Naive thymus-derived CD4-positive, alpha-beta T cell (primary cell): ENCODE data around the gene CD38. TPM values are rescaled to one million over a fixed set of nuclear protein-coding genes. Genes with fewer than 3 reads are reported as not detected.
A peak's percentile ranks its signal among the peaks of the same experiment; 100 is the strongest.

Experiments used
- ATAC-seq: fragments of 150-1000 bp; cut with Tn5 transposase; 2 replicates; pipeline ENCODE4 v1.10.0; 2021; ENCODE audit warnings: mild to moderate bottlenecking, moderate library complexity
- CTCF ChIA-PET: fragments of 350-600 bp; sonication (Branson Sonifier 250); formaldehyde crosslinking; loops from one replicate; lab custom pipeline; 2021; ENCODE audit warnings: antibody characterized with exemption; lab: Charles Lee
- POLR2A ChIA-PET: fragments of 350-600 bp; sonication (Branson Sonifier 250); formaldehyde crosslinking; loops from one replicate; lab custom pipeline; 2021; ENCODE audit warnings: antibody characterized with exemption, inconsistent platforms; lab: Charles Lee
- DNase-seq, 9 donors: peaks; one replicate each; pipeline versions ENCODE4 v3.0.0 to v3.0.0-alpha.2; 2020 to 2022; ENCODE audit warnings: mixed read lengths in 1 of 9
- H3K27ac ChIP-seq: one replicate; pipeline ENCODE4 v1.7.0; 2013; ENCODE audit warnings: mild to moderate bottlenecking, low read depth, low read length, moderate library complexity
- H3K27me3 ChIP-seq, 2 donors: one replicate each; pipeline ENCODE4 v1.7.0; 2013; ENCODE audit warnings: low read length in 2 of 2, mild to moderate bottlenecking in 2 of 2, moderate library complexity in 2 of 2; ENCODE audit not compliant: control insufficient read depth in 2 of 2, insufficient read depth in 2 of 2
- H3K36me3 ChIP-seq, 3 experiments: 1 replicate in 2 of 3; 2 replicates in 1 of 3; pipeline ENCODE4 v1.7.0; 2013; ENCODE audit warnings: low read length in 3 of 3, mild to moderate bottlenecking in 3 of 3, moderate library complexity in 1 of 3; ENCODE audit not compliant: insufficient read depth in 3 of 3, control insufficient read depth in 2 of 3
- H3K4me1 ChIP-seq, 2 donors: one replicate each; pipeline ENCODE4 v1.7.0; 2013; ENCODE audit warnings: low read length in 2 of 2, mild to moderate bottlenecking in 2 of 2, moderate library complexity in 1 of 2; ENCODE audit not compliant: control insufficient read depth in 2 of 2, insufficient read depth in 2 of 2
- H3K4me3 ChIP-seq: 2 replicates; pipeline ENCODE4 v1.7.0; 2013; ENCODE audit warnings: mild to moderate bottlenecking, low read length
- H3K9me3 ChIP-seq, 3 experiments: 1 replicate in 2 of 3; 2 replicates in 1 of 3; pipeline ENCODE4 v1.7.0; 2013; ENCODE audit warnings: low read length in 3 of 3; ENCODE audit not compliant: control insufficient read depth in 2 of 3
- H3K27ac Mint-ChIP-seq, 9 donors: one replicate each; pipeline ENCODE4 v1.8.0; 2020 to 2022; ENCODE audit warnings: mixed read lengths in 9 of 9, mild to moderate bottlenecking in 8 of 9, moderate library complexity in 5 of 9, inconsistent platforms in 2 of 9
- H3K27me3 Mint-ChIP-seq, 5 donors: one replicate each; pipeline ENCODE4 v1.8.0; 2021 to 2022; ENCODE audit warnings: mixed read lengths in 5 of 5, mild to moderate bottlenecking in 1 of 5
- H3K36me3 Mint-ChIP-seq, 5 donors: one replicate each; pipeline ENCODE4 v1.8.0; 2020 to 2022; ENCODE audit warnings: mixed read lengths in 5 of 5, mild to moderate bottlenecking in 3 of 5, inconsistent platforms in 1 of 5
- H3K4me1 Mint-ChIP-seq, 7 donors: one replicate each; pipeline ENCODE4 v1.8.0; 2020 to 2022; ENCODE audit warnings: mixed read lengths in 7 of 7, mild to moderate bottlenecking in 3 of 7, inconsistent platforms in 1 of 7
- H3K4me3 Mint-ChIP-seq, 10 donors: one replicate each; pipeline ENCODE4 v1.8.0; 2020 to 2022; ENCODE audit warnings: mild to moderate bottlenecking in 10 of 10, mixed read lengths in 10 of 10, moderate library complexity in 6 of 10, inconsistent platforms in 2 of 10
- H3K9me3 Mint-ChIP-seq, 11 donors: one replicate each; pipeline ENCODE4 v1.8.0; 2020 to 2022; ENCODE audit warnings: mixed read lengths in 11 of 11, mild to moderate bottlenecking in 4 of 11, inconsistent platforms in 1 of 11, moderate library complexity in 1 of 11
- intact Hi-C, 2 donors: fragments of 100-400 bp; cut with micrococcal nuclease; formaldehyde crosslinking; loops; one replicate each; pipeline ENCODE4 v1.15.1; 2023
- polyA plus RNA-seq, 2 donors: library from polyadenylated mRNA; unstranded; fragments of 300-500 nt; fragmentation: Illumina TruSeq; gene quantifications; one replicate each; pipeline ENCODE4 v1.2.3, GENCODE V29; 2021
- total RNA-seq, 6 experiments: library from RNA in 5 of 6; stranded (reverse) in 5 of 6; gene quantifications; 1 replicate in 5 of 6; 2 replicates in 1 of 6; pipeline ENCODE4 v1.2.3 and lab custom pipeline; 2021 to 2026

Gene CD38
- total and polyA plus RNA-seq, 7 experiments from 2014 or later, result 5.6 to 189 (median 14.0) TPM

GRCh38 chr4:15781427-15782095 is 3.4 kb downstream of the CD38 start:
- intact Hi-C loops, result no loop called here
- Mint-ChIP-seq H3K27ac (peak overlapping the region in 5 of 9 donors; percentile 29 to 88 (median 76)), H3K36me3 (peaks cover 0 to 72% (median 38%) of the 10 kb centered on the region in 5 donors), H3K9me3 (peaks cover 0 to 2% (median 0%) of the 10 kb centered on the region in 11 donors), H3K27me3 (no peaks in the 10 kb centered on the region), H3K4me1 (peaks cover 42 to 88% (median 79%) of the 10 kb centered on the region in 7 donors), H3K4me3 (peak overlapping the region; percentile 16 to 97 (median 54))
- Histone ChIP-seq H3K4me3 (no peak overlapping the region), H3K9me3 (no peaks in the 10 kb centered on the region), H3K36me3 (no peaks in the 10 kb centered on the region), H3K27ac (no peak overlapping the region), H3K27me3 (no peaks in the 10 kb centered on the region), H3K4me1 (peaks cover 12 to 32% of the 10 kb centered on the region in 2 donors)
- DNase-seq (peak in 1 of 9 donors; percentile 52), ATAC-seq (peak; percentile 6)
- POLR2A ChIA-PET, result interaction anchor here (0.7 to 2.1 kb wide), 8 partner anchors 8 to 31 kb away, joined by 3 to 8 read pairs (median 3); no protein-coding TSS in a partner anchor
- CTCF ChIA-PET, result no interaction called here

GRCh38 chr4:15783676-15784075 is 5.5 kb downstream of the CD38 start:
- H3K27me3 Mint-ChIP-seq, result no peaks in the 10 kb centered on the region
- POLR2A ChIA-PET, result interaction anchor here (0.7 to 2.1 kb wide), 2 partner anchors 18 to 139 kb away, joined by 3 to 8 read pairs; no protein-coding TSS in a partner anchor
- Histone ChIP-seq H3K36me3 (peaks cover 0 to 4% (median 0%) of the 10 kb centered on the region in 3 experiments), H3K4me3 (no peak overlapping the region), H3K27ac (no peak overlapping the region), H3K4me1 (peaks cover 12 to 20% of the 10 kb centered on the region in 2 donors), H3K27me3 (no peaks in the 10 kb centered on the region), H3K9me3 (no peaks in the 10 kb centered on the region)
- peak overlapping the region in 3 of 9 donors; percentile 6 to 77 (median 45) for H3K27ac Mint-ChIP-seq
- DNase-seq (no peak), ATAC-seq (no peak)
- H3K4me3 Mint-ChIP-seq, result peak overlapping the region in 1 of 10 donors; percentile 97
- H3K36me3 Mint-ChIP-seq, result peaks cover 9 to 80% (median 49%) of the 10 kb centered on the region in 5 donors
- CTCF ChIA-PET, result no interaction called here
- peaks cover 0 to 2% (median 0%) of the 10 kb centered on the region in 11 donors for H3K9me3 Mint-ChIP-seq
- peaks cover 42 to 85% (median 76%) of the 10 kb centered on the region in 7 donors for H3K4me1 Mint-ChIP-seq
- intact Hi-C loops, result no loop called here

GRCh38 chr4:15784959-15785634 is 7.0 kb downstream of the CD38 start:
- Histone ChIP-seq H3K4me1 (peaks cover 1 to 15% of the 10 kb centered on the region in 2 donors), H3K27ac (no peak overlapping the region), H3K27me3 (no peaks in the 10 kb centered on the region), H3K36me3 (peaks cover 0 to 4% (median 0%) of the 10 kb centered on the region in 3 experiments), H3K4me3 (no peak overlapping the region), H3K9me3 (no peaks in the 10 kb centered on the region)
- intact Hi-C loops, result no loop called here
- H3K27me3 Mint-ChIP-seq, result no peaks in the 10 kb centered on the region
- CTCF ChIA-PET, result interaction anchor here (0.6 to 0.7 kb wide), 2 partner anchors 43 to 504 kb away, joined by 3 to 6 read pairs; no protein-coding TSS in a partner anchor
- peaks cover 9 to 77% (median 57%) of the 10 kb centered on the region in 5 donors for H3K36me3 Mint-ChIP-seq
- H3K4me1 Mint-ChIP-seq, result peaks cover 34 to 86% (median 75%) of the 10 kb centered on the region in 7 donors
- ATAC-seq, result no peak
- H3K27ac Mint-ChIP-seq, result peak overlapping the region in 6 of 9 donors; percentile 40 to 84 (median 64)
- POLR2A ChIA-PET, result interaction anchor here (0.7 kb wide), 1 partner anchor 380 kb away, joined by 3 read pairs; no protein-coding TSS in a partner anchor
- H3K9me3 Mint-ChIP-seq, result peaks cover 0 to 2% (median 0%) of the 10 kb centered on the region in 11 donors
- DNase-seq, result no peak
- H3K4me3 Mint-ChIP-seq, result peak overlapping the region in 3 of 10 donors; percentile 3 to 33 (median 29)

- H3K9me3 ChIP-seq, result no peaks in the 10 kb centered on the region
- CTCF ChIA-PET, result interaction anchor here (0.9 kb wide), 1 partner anchor 19 kb away, joined by 4 read pairs; no protein-coding TSS in a partner anchor
- H3K4me1 ChIP-seq, result peaks cover 0 to 6% of the 10 kb centered on the region in 2 donors
- ATAC-seq, result no peak
- H3K36me3 ChIP-seq, result peaks cover 0 to 4% (median 0%) of the 10 kb centered on the region in 3 experiments
- POLR2A ChIA-PET, result no interaction called here
- no peak overlapping the region for H3K27ac Mint-ChIP-seq
- no peak overlapping the region for H3K4me3 ChIP-seq
- no peak for DNase-seq
- H3K27me3 Mint-ChIP-seq, result no peaks in the 10 kb centered on the region
- H3K27me3 ChIP-seq, result no peaks in the 10 kb centered on the region
- no peak overlapping the region for H3K4me3 Mint-ChIP-seq
- intact Hi-C loops, result no loop called here
- peaks cover 9 to 64% (median 56%) of the 10 kb centered on the region in 5 donors for H3K36me3 Mint-ChIP-seq
- peaks cover 0 to 2% (median 0%) of the 10 kb centered on the region in 11 donors for H3K9me3 Mint-ChIP-seq
- H3K4me1 Mint-ChIP-seq, result peaks cover 31 to 70% (median 59%) of the 10 kb centered on the region in 7 donors
- H3K27ac ChIP-seq, result no peak overlapping the region
These were observed 8.6 kb downstream of the CD38 start for GRCh38 chr4:15786743-15787142.

GRCh38 chr4:15792974-15793373 is 14.8 kb downstream of the CD38 start:
- Histone ChIP-seq H3K9me3 (no peaks in the 10 kb centered on the region), H3K4me1 (peaks cover 0 to 3% of the 10 kb centered on the region in 2 donors), H3K36me3 (no peaks in the 10 kb centered on the region), H3K27ac (no peak overlapping the region), H3K4me3 (no peak overlapping the region), H3K27me3 (no peaks in the 10 kb centered on the region)
- ChIA-PET CTCF (no interaction called here), POLR2A (no interaction called here)
- Mint-ChIP-seq H3K4me1 (peaks cover 16 to 60% (median 46%) of the 10 kb centered on the region in 7 donors), H3K27me3 (no peaks in the 10 kb centered on the region), H3K9me3 (peaks cover 0 to 1% (median 0%) of the 10 kb centered on the region in 11 donors), H3K27ac (peak overlapping the region in 2 of 9 donors; percentile 14 to 23), H3K4me3 (no peak overlapping the region), H3K36me3 (peaks cover 3 to 35% (median 24%) of the 10 kb centered on the region in 5 donors)
- DNase-seq (no peak), ATAC-seq (no peak)
- intact Hi-C loops, result no loop called here
